Adrenal gland (tissue), 12 donors: ENCODE data around the gene DDRGK1. TPM values are rescaled to one million over a fixed set of nuclear protein-coding genes. Genes with fewer than 3 reads are reported as not detected.
A peak's percentile ranks its signal among the peaks of the same experiment; 100 is the strongest.

Source experiments
- DNase-seq, 7 donors: peaks; one replicate each; pipeline ENCODE4 v3.0.0-alpha.2; 2019 to 2020
- H3K27ac ChIP-seq, 5 donors: fragments of 200-600 bp; sonication (generic) in 4 of 5; 1 replicate in 3 of 5; 2 replicates in 2 of 5; pipeline versions ENCODE4 v1.5.1 to v1.8.0; 2016 to 2020; ENCODE audit warnings: mild to moderate bottlenecking in 1 of 5
- H3K27me3 ChIP-seq: fragments of 200-600 bp; 2 replicates; pipeline ENCODE4 v1.8.0; 2021
- H3K36me3 ChIP-seq, 2 donors: fragments of 200-600 bp; replicated peaks in 1 of 2; 1 replicate in 1 of 2; 2 replicates in 1 of 2; pipeline versions ENCODE4 v1.5.1 to v1.8.0; 2018 to 2022
- H3K4me1 ChIP-seq, 2 donors: fragments of 200-600 bp; replicated peaks in 1 of 2; 1 replicate in 1 of 2; 2 replicates in 1 of 2; pipeline versions ENCODE4 v1.5.1 to v1.8.0; 2018 to 2021
- H3K4me3 ChIP-seq, 4 donors: fragments of 200-600 bp; sonication (generic) in 3 of 4; one replicate each; pipeline ENCODE4 v1.5.1; 2016 to 2018
- H3K9me3 ChIP-seq, 3 donors: fragments of 200-600 bp; sonication (generic) in 1 of 3; replicated peaks in 1 of 3; 1 replicate in 2 of 3; 2 replicates in 1 of 3; pipeline versions ENCODE4 v1.5.1 to v1.8.0; 2016 to 2021
- CTCF ChIP-seq, 6 experiments: fragments of 450-650 bp in 4 of 6; fragments of 200-600 bp in 2 of 6; sonication (generic) in 1 of 6; IDR thresholded peaks; 1 replicate in 5 of 6; 2 replicates in 1 of 6; pipeline versions ENCODE4 v1.5.1 to v1.8.0; 2016 to 2021; ENCODE audit warnings: antibody characterized with exemption in 6 of 6, mild to moderate bottlenecking in 2 of 6, moderate library complexity in 1 of 6
- POLR2A ChIP-seq, 2 donors: fragments of 450-650 bp; IDR thresholded peaks; one replicate each; pipeline ENCODE4 v1.6.1; 2017; ENCODE audit warnings: antibody characterized with exemption in 2 of 2, mild to moderate bottlenecking in 2 of 2, moderate library complexity in 1 of 2
- whole genome bisulfite sequencing, 4 donors: extraction: QIAGEN DNeasy Blood & Tissue Kit in 2 of 4; methylation state at CpG; one replicate each; pipeline versions ENCODE4 v1.1.5 to v1.1.7; 2013 to 2017; 5-methylcytosine and 5-hydroxymethylcytosine counted together
- intact Hi-C, 2 donors: fragments of 100-400 bp; cut with DNase I; formaldehyde crosslinking; loops; one replicate each; pipeline versions ENCODE4 v1.14.1 to v1.15.0; 2022 to 2023
- polyA plus RNA-seq, 3 donors: library from polyadenylated mRNA; stranded (reverse); fragments of 200-250 nt in 2 of 3; fragments of 350-450 nt in 1 of 3; fragmentation: Illumina TruSeq in 1 of 3; extraction: RNeasy Lipid Tissue Mini Kit (QIAGEN cat#74804) in 1 of 3; gene quantifications; one replicate each; pipeline ENCODE4 v1.2.3, GENCODE V29; 2013 to 2014
- total RNA-seq, 9 donors: library from RNA; depleted of rRNA in 4 of 9; stranded (reverse); fragments of >200 nt in 4 of 9; fragments of 120-200 nt in 1 of 9; fragmentation: NEBNext Ultra II Directional in 1 of 9; extraction: Animal tissue kit (Norgen Biotek cat#: 25700) in 1 of 9; gene quantifications; one replicate each; pipeline versions ENCODE4 v1.1.0 to v1.2.4, GENCODE V29; 2013 to 2023
- donor health status: healthy with polysubstance abuse.
- donor health status: Bipolar disorder and iron deficiency.
- donor health status: DM: yes; HTN: yes; CAD: no.
- donor health status: DM: no; HTN: no; CAD: no.
- donor health status: DM: no; HTN: no; CAD: no.
- donor health status: DM: yes; HTN: yes; CAD: no.

Gene DDRGK1
- total and polyA plus RNA-seq, 12 donors, result 81.6 to 202 (median 140) TPM

DNA sequence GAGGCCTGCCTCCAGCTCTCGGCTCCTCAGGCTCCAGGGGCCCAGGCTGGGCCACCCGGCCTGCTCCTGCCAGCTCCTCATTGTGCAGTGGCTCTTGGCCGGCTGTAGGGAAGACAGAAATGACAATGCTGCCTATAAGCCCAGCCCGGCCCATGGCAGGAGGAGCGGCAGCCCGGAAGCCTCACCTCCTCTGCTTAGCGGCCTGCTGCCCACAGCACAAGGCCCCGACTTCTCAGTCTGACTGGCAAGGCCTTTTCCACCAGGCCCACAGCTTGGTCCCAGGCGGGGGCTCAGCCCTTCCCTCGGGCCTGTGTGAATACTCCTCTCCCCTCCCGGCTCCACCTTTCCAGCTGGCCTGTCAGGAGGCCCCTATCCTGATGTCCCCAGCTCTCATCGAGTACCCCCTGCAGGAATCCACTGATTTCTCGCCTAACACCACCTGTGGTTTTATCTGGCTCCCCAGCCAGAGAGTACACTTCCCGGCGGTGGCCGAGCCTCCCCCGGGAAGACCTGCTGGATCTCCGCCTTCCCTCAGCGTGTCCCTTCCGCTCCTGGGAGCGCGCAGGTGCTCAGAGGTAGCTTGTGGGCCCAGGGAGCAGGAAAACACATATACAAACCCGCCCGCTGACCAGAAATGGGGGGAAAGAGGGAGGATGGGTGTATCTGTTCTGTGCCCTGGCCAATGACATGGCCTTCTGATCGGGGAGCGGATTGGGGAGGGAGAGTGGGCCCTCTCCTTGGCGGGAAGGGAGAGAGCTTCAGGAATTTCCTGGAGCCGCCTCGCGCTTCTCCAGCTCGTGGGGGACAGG is 963 bp downstream of the DDRGK1 start:
- Histone ChIP-seq H3K27me3 (no peaks in the 10 kb centered on the region), H3K9me3 (no peaks in the 10 kb centered on the region), H3K4me3 (peak overlapping the region; percentile 55 to 86 (median 76)), H3K4me1 (peaks cover 13% of the 10 kb centered on the region in 2 donors), H3K36me3 (peaks cover 0 to 23% of the 10 kb centered on the region in 2 donors), H3K27ac (peak overlapping the region; percentile 10 to 92 (median 86))
- TF ChIP-seq POLR2A (IDR thresholded peaks at IDR 0.05), result no peak
- TF ChIP-seq CTCF (IDR thresholded peaks at IDR 0.05), result no peak
- intact Hi-C loops, result no loop called here
- DNase-seq, result peak in 6 of 7 donors; percentile 35 to 66 (median 48)
- 6 to 8% (median 7%) methylated on average over 17 to 31 of the region's 31 CpGs for WGBS, 4 donors

GRCh38 chr20:3202965-3203314 is 1.5 kb downstream of the DDRGK1 start:
- 41 to 57% (median 52%) methylated on average over 4 to 9 of the region's 9 CpGs for WGBS, 4 donors
- Histone ChIP-seq H3K27me3 (no peaks in the 10 kb centered on the region), H3K36me3 (peaks cover 0 to 23% of the 10 kb centered on the region in 2 donors), H3K27ac (peak overlapping the region in 2 of 5 donors; percentile 86), H3K4me3 (peak overlapping the region in 2 of 4 donors; percentile 85 to 86), H3K9me3 (no peaks in the 10 kb centered on the region), H3K4me1 (peaks cover 10 to 13% of the 10 kb centered on the region in 2 donors)
- TF ChIP-seq POLR2A (IDR thresholded peaks at IDR 0.05) (no peak), CTCF (IDR thresholded peaks at IDR 0.05) (no peak)
- intact Hi-C loops, result no loop called here
- DNase-seq, result no peak

DNA sequence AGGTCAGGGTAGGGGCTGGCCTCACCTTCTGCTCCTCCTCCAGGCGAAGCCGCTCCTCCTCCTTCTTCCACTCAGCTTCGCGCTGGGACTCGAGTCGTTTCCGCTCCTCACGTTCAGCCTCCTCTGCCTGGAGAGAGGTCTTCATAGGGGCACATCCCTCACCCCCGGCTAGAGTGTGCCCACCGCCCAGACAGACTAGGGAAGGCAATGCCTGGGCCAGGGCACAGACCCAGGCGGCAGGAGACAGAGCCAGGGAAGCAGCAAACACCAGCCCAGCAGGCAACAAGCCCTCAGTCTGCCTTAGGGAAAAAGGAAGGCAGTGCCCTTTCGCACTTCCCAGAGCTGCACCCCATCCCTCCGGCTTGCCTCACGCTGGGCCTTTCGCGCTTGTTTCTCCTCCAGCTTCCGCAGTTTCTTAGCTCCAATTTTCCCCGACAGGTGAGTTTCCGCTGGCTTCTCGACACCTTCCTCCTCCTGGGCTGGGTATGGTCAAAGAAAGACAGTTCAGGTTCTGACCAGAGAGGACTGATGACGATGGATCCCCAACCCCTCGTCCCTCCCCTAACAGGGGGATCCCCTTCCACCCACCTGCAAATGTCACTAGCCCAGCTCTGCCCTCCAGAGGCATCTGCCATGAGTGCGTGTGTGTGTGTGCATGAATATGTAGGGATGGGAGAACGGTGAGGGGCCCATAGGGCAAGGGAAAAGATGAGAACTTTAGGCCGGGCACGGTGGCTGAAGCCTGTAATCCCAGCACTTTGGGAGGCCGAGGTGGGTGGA is 4.3 kb downstream of the DDRGK1 start:
- Histone ChIP-seq H3K27ac (no peak overlapping the region), H3K27me3 (no peaks in the 10 kb centered on the region), H3K9me3 (no peaks in the 10 kb centered on the region), H3K36me3 (peaks cover 0 to 45% of the 10 kb centered on the region in 2 donors), H3K4me1 (peaks cover 10 to 13% of the 10 kb centered on the region in 2 donors), H3K4me3 (no peak overlapping the region)
- no peak for TF ChIP-seq POLR2A (IDR thresholded peaks at IDR 0.05)
- TF ChIP-seq CTCF (IDR thresholded peaks at IDR 0.05), result no peak
- no peak for DNase-seq
- intact Hi-C loops, result no loop called here
- 86 to 91% (median 89%) methylated on average over 25 to 27 of the region's 27 CpGs for WGBS, 4 donors

DNA sequence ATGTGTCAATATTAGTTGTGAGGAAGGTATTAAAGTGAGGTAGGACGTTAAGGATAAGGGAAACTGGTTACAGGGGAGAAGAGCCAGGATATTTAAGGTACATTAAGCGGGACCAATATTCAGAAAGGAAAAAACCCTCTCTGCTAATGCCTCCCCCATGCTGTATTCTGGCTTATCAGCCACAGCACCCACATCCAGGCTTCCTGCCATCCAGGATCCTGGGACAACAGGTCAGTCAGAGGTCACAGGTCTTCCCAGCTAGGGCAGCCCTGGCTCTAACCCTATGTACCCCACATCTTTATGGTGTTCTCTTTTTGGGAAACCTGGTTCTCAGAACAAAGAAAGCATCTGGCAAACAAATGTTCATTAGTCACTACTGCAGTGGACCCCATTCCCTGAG is 5.3 kb downstream of the DDRGK1 start:
- peaks cover 10 to 13% of the 10 kb centered on the region in 2 donors for H3K4me1 ChIP-seq
- DNase-seq, result no peak
- WGBS, 4 donors, result 47 to 71% (median 49%) methylated on average over 2 of the region's 2 CpGs
- peaks cover 0 to 55% of the 10 kb centered on the region in 2 donors for H3K36me3 ChIP-seq
- intact Hi-C loops, result no loop called here
- no peak overlapping the region for H3K4me3 ChIP-seq
- no peaks in the 10 kb centered on the region for H3K27me3 ChIP-seq
- no peaks in the 10 kb centered on the region for H3K9me3 ChIP-seq
- no peak overlapping the region for H3K27ac ChIP-seq
- no peak for TF ChIP-seq POLR2A (IDR thresholded peaks at IDR 0.05)
- TF ChIP-seq CTCF (IDR thresholded peaks at IDR 0.05), result no peak
